ENCODE measurements around the gene HGF. TPM values are rescaled to one million over a fixed set of nuclear protein-coding genes. Genes with fewer than 3 reads are reported as not detected.

HGF gene
- total and polyA plus RNA-seq, 2 donors (not counting 1 experiment from before 2014, with no cell fraction given), result 0.25 TPM; not detected in 1

DNA sequence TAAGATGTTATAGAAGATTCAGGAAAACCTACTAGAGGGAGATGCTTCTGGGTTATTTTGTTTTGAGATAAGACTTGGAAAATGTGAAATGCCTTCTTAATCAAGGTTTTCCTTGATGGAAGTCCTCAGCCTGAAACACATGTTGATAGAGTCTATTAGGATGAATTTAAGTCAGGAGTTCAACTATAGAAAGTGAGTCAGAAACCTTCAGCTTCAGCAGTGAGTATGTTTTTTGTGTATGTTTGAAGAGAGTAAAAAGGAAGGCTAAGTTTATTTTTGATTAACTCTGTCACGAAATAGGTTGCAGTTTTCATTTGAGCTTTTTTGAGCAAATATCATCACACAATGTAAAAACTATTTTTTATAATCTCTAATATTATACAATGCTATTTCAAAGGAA, 114.6 kb downstream of the HGF start:
- peaks cover 0 to 6% (median 2%) of the 10 kb centered on the region in 3 donors for H3K9me3 ChIP-seq (ENCODE audit: control extremely low read depth in 1 of 3, control insufficient read depth in 2 of 3, insufficient read depth in 1 of 3, low read length in 2 of 3)
- no peaks in the 10 kb centered on the region for H3K36me3 ChIP-seq (replicated peaks in 1 of 2; ENCODE audit: control extremely low read depth in 1 of 2, control insufficient read depth in 1 of 2, extremely low read depth in 1 of 2, insufficient read depth in 2 of 2, low read length in 1 of 2)
- no peak overlapping the region for H3K9ac ChIP-seq (ENCODE audit: low read length)
- ATAC-seq (ENCODE audit: low read depth) (no peak), DNase-seq (no peak)
- H3K79me2 ChIP-seq (ENCODE audit: control insufficient read depth, insufficient read depth, low read length), result no peaks in the 10 kb centered on the region
- H3K4me2 ChIP-seq (replicated peaks; ENCODE audit: low read depth, low read length, poor library complexity, severe bottlenecking), result no peak overlapping the region
- TF ChIP-seq, protein P1, sequence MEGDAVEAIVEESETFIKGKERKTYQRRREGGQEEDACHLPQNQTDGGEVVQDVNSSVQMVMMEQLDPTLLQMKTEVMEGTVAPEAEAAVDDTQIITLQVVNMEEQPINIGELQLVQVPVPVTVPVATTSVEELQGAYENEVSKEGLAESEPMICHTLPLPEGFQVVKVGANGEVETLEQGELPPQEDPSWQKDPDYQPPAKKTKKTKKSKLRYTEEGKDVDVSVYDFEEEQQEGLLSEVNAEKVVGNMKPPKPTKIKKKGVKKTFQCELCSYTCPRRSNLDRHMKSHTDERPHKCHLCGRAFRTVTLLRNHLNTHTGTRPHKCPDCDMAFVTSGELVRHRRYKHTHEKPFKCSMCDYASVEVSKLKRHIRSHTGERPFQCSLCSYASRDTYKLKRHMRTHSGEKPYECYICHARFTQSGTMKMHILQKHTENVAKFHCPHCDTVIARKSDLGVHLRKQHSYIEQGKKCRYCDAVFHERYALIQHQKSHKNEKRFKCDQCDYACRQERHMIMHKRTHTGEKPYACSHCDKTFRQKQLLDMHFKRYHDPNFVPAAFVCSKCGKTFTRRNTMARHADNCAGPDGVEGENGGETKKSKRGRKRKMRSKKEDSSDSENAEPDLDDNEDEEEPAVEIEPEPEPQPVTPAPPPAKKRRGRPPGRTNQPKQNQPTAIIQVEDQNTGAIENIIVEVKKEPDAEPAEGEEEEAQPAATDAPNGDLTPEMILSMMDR (IDR thresholded peaks at IDR 0.05), result no peak
- no peak for TF ChIP-seq EZH2 (IDR thresholded peaks at IDR 0.05; ENCODE audit: borderline replicate concordance, insufficient read depth, low read depth, low read length, poor library complexity, severe bottlenecking)
- H2AFZ ChIP-seq (ENCODE audit: insufficient read depth, low read depth, low read length, poor library complexity, severe bottlenecking), result no peak overlapping the region
- no peaks in the 10 kb centered on the region for H3K27me3 ChIP-seq (replicated peaks in 1 of 4; ENCODE audit: control extremely low read depth in 1 of 4, control insufficient read depth in 3 of 4, insufficient read depth in 4 of 4, low read length in 3 of 4)
- no peaks in the 10 kb centered on the region for H3K27me3 Mint-ChIP-seq
- H3K4me1 ChIP-seq (ENCODE audit: control insufficient read depth in 2 of 2, insufficient read depth in 2 of 2, low read length in 2 of 2), result no peaks in the 10 kb centered on the region
- H3K9me3 Mint-ChIP-seq (ENCODE audit: insufficient read depth), result peaks cover 4% of the 10 kb centered on the region
- CTCF ChIA-PET, result no interaction called here
- no peak overlapping the region for H3K4me3 Mint-ChIP-seq
- no peak overlapping the region for H3K27ac Mint-ChIP-seq
- WGBS (ENCODE audit: insufficient coverage), result no CpG with 5 or more reads among the region's 1 CpG
- H4K20me1 ChIP-seq (ENCODE audit: control insufficient read depth, insufficient read depth, low read length, poor library complexity, severe bottlenecking), result no peaks in the 10 kb centered on the region
- H3K4me3 ChIP-seq (ENCODE audit: control extremely low read depth in 1 of 5, extremely low read depth in 1 of 5, insufficient read depth in 1 of 5, low read depth in 2 of 5, low read length in 4 of 5), result no peak overlapping the region
- intact Hi-C loops (cut with micrococcal nuclease), result no loop called here
- POLR2A ChIA-PET, result no interaction called here
- H3K4me1 Mint-ChIP-seq, result no peaks in the 10 kb centered on the region
- H3K27ac ChIP-seq (ENCODE audit: low read length in 2 of 2), result no peak overlapping the region

DNA sequence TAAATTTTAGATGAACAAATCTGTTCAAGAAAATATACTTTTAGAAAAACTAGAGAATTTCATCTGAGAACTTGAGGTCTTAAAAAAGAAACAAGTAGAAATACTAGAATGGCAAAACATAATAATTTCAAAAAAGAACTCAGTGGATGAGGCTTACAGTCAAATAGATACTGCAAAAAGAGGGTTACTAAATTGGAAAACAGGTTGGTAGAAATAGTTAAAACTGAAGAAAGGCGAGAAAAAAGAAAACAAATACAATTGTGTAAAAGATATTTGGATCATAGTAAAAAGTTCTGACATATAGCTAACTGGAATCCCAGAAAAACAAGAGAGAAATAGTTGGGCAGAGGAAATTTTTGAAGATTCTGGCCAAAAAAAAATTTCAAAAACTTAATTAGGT, 117.6 kb downstream of the HGF start:
- H3K27me3 Mint-ChIP-seq, result no peaks in the 10 kb centered on the region

More for the DNA sequence above, 117.6 kb downstream of the HGF start:
- H2AFZ ChIP-seq (ENCODE audit: insufficient read depth, low read depth, low read length, poor library complexity, severe bottlenecking), result no peak overlapping the region
- no peak overlapping the region for H3K4me2 ChIP-seq (replicated peaks; ENCODE audit: low read depth, low read length, poor library complexity, severe bottlenecking)
- H3K36me3 ChIP-seq (replicated peaks in 1 of 2; ENCODE audit: control extremely low read depth in 1 of 2, control insufficient read depth in 1 of 2, extremely low read depth in 1 of 2, insufficient read depth in 2 of 2, low read length in 1 of 2), result no peaks in the 10 kb centered on the region
- H3K4me3 ChIP-seq (ENCODE audit: control extremely low read depth in 1 of 5, extremely low read depth in 1 of 5, insufficient read depth in 1 of 5, low read depth in 2 of 5, low read length in 4 of 5), result no peak overlapping the region
- CTCF ChIA-PET, result no interaction called here
- POLR2A ChIA-PET, result no interaction called here
- peaks cover 4% of the 10 kb centered on the region for H3K9me3 Mint-ChIP-seq (ENCODE audit: insufficient read depth)
- H3K27ac ChIP-seq (ENCODE audit: low read length in 2 of 2), result no peak overlapping the region
- no peak for ATAC-seq (ENCODE audit: low read depth)
- no peak overlapping the region for H3K27ac Mint-ChIP-seq
- H4K20me1 ChIP-seq (ENCODE audit: control insufficient read depth, insufficient read depth, low read length, poor library complexity, severe bottlenecking), result no peaks in the 10 kb centered on the region
- H3K79me2 ChIP-seq (ENCODE audit: control insufficient read depth, insufficient read depth, low read length), result no peaks in the 10 kb centered on the region
- WGBS (ENCODE audit: insufficient coverage), result no CpG with 5 or more reads among the region's 1 CpG
- no peak overlapping the region for H3K4me3 Mint-ChIP-seq
- no peak for TF ChIP-seq EZH2 (IDR thresholded peaks at IDR 0.05; ENCODE audit: borderline replicate concordance, insufficient read depth, low read depth, low read length, poor library complexity, severe bottlenecking)
- TF ChIP-seq, protein P1 (IDR thresholded peaks at IDR 0.05), result no peak
- no peaks in the 10 kb centered on the region for H3K4me1 ChIP-seq (ENCODE audit: control insufficient read depth in 2 of 2, insufficient read depth in 2 of 2, low read length in 2 of 2)
- no peaks in the 10 kb centered on the region for H3K4me1 Mint-ChIP-seq
- no peak overlapping the region for H3K9ac ChIP-seq (ENCODE audit: low read length)
- peaks cover 0 to 2% (median 0%) of the 10 kb centered on the region in 3 donors for H3K9me3 ChIP-seq (ENCODE audit: control extremely low read depth in 1 of 3, control insufficient read depth in 2 of 3, insufficient read depth in 1 of 3, low read length in 2 of 3)
- intact Hi-C loops (cut with micrococcal nuclease), result no loop called here
- H3K27me3 ChIP-seq (replicated peaks in 1 of 4; ENCODE audit: control extremely low read depth in 1 of 4, control insufficient read depth in 3 of 4, insufficient read depth in 4 of 4, low read length in 3 of 4), result no peaks in the 10 kb centered on the region
- no peak for DNase-seq

Measured in B cell (primary cell).